Measurements from ENCODE around the gene ADGRG6. TPM values are rescaled to one million over a fixed set of nuclear protein-coding genes. Genes with fewer than 3 reads are reported as not detected.

ADGRG6 gene
- total and polyA plus RNA-seq, 9 of the 15 experiments (the other 6 are each of a cell fraction or from before 2014, with no cell fraction given) = under 0.01 to 0.11 (median 0.05) TPM; not detected in 5

GRCh38 chr6:142420802-142421201 is 119.0 kb downstream of the ADGRG6 start (continued):
- no peak for TF ChIP-seq ZNF609 (CRISPR knock-in tag; IDR thresholded peaks at IDR 0.05; ENCODE audit: borderline replicate concordance)
- TF ChIP-seq ZNF121 (CRISPR knock-in tag; conservative IDR thresholded peaks at IDR 0.05) = no peak
- no peak for TF ChIP-seq ARHGAP35 (IDR thresholded peaks at IDR 0.05; ENCODE audit: partially characterized antibody)
- no peak for TF ChIP-seq BRF2 (IDR thresholded peaks at IDR 0.05; ENCODE audit: borderline replicate concordance, insufficient read depth, insufficient read length)
- TF ChIP-seq EP300 (IDR thresholded peaks at IDR 0.05; ENCODE audit: low read length) = no peak
- no peak for TF ChIP-seq THRB (CRISPR knock-in tag; conservative IDR thresholded peaks at IDR 0.05)
- TF ChIP-seq LCOR (CRISPR knock-in tag; IDR thresholded peaks at IDR 0.05) = no peak
- no peak for TF ChIP-seq RREB1 (CRISPR knock-in tag; IDR thresholded peaks at IDR 0.05)
- no peak for TF ChIP-seq RUNX1 (IDR thresholded peaks at IDR 0.05; ENCODE audit: low read depth)
- no peak for TF ChIP-seq BRD9 (IDR thresholded peaks at IDR 0.05; ENCODE audit: low read depth, partially characterized antibody)
